T-cell (primary cell): ENCODE measurements around the gene SYT6. TPM values are rescaled to one million over a fixed set of nuclear protein-coding genes. Genes with fewer than 3 reads are reported as not detected.
A peak's percentile ranks its signal among the peaks of the same experiment; 100 is the strongest.

Experiments
- ATAC-seq, 4 experiments: fragments of 200-7000 bp in 3 of 4; fragments of 150-1000 bp in 1 of 4; cut with Tn5 transposase; replicated peaks in 1 of 4; 1 replicate in 3 of 4; 2 replicates in 1 of 4; pipeline ENCODE4 v1.10.0; 2021; ENCODE audit warnings: moderate library complexity in 3 of 4, mild to moderate bottlenecking in 2 of 4, moderate number of reproducible peaks in 1 of 4
- CTCF ChIA-PET, 2 donors: fragments of 300-600 bp; sonication (Branson Sonifier 250); formaldehyde crosslinking; loops; one replicate each; lab custom pipeline; 2022; ENCODE audit warnings: antibody characterized with exemption in 2 of 2; lab: Charles Lee
- POLR2A ChIA-PET, 2 donors: fragments of 300-600 bp; sonication (Branson Sonifier 250); formaldehyde crosslinking; loops; one replicate each; lab custom pipeline; 2022; ENCODE audit warnings: antibody characterized with exemption in 2 of 2; lab: Charles Lee
- DNase-seq, 35 experiments: peaks; one replicate each; pipeline versions ENCODE4 v3.0.0 to v3.0.0-alpha.2; 2013 to 2023
- H3K27ac ChIP-seq: one replicate; pipeline ENCODE4 v1.5.1; 2013; ENCODE audit warnings: low read length
- H3K27me3 ChIP-seq, 2 experiments: replicated peaks in 1 of 2; 1 replicate in 1 of 2; 2 replicates in 1 of 2; pipeline versions ENCODE4 v1.6.1 to v1.7.0; 2013; ENCODE audit warnings: low read length in 1 of 2, mixed read lengths in 1 of 2; ENCODE audit not compliant: control insufficient read depth in 2 of 2, insufficient read depth in 2 of 2; ENCODE audit errors: extremely low read depth in 1 of 2
- H3K36me3 ChIP-seq, 2 donors: 1 replicate in 1 of 2; 2 replicates in 1 of 2; pipeline versions ENCODE4 v1.6.1 to v1.7.0; 2013; ENCODE audit warnings: low read length in 1 of 2; ENCODE audit not compliant: control insufficient read depth in 2 of 2, insufficient read depth in 1 of 2; ENCODE audit errors: extremely low read depth in 1 of 2
- H3K4me1 ChIP-seq, 2 experiments: 1 replicate in 1 of 2; 2 replicates in 1 of 2; pipeline versions ENCODE4 v1.6.1 to v1.7.0; 2013; ENCODE audit warnings: low read length in 2 of 2, mixed read lengths in 1 of 2; ENCODE audit not compliant: insufficient read depth in 2 of 2, control insufficient read depth in 1 of 2; ENCODE audit errors: extremely low read depth in 1 of 2
- H3K4me3 ChIP-seq, 2 donors: 1 replicate in 1 of 2; 2 replicates in 1 of 2; pipeline versions ENCODE4 v1.5.1 to v1.7.0; 2013; ENCODE audit warnings: mild to moderate bottlenecking in 2 of 2, low read length in 1 of 2, moderate library complexity in 1 of 2; ENCODE audit not compliant: control insufficient read depth in 1 of 2; ENCODE audit errors: extremely low read depth in 1 of 2
- H3K9me3 ChIP-seq: 2 replicates; pipeline ENCODE4 v1.7.0; 2013
- H3K27ac Mint-ChIP-seq, 2 donors: one replicate each; pipeline ENCODE4 v1.8.0; 2020 to 2021; ENCODE audit warnings: mild to moderate bottlenecking in 2 of 2, mixed read lengths in 2 of 2
- H3K27me3 Mint-ChIP-seq, 2 donors: one replicate each; pipeline ENCODE4 v1.8.0; 2021 to 2022; ENCODE audit warnings: mixed read lengths in 2 of 2
- H3K36me3 Mint-ChIP-seq: one replicate; pipeline ENCODE4 v1.8.0; 2021; ENCODE audit warnings: mixed read lengths
- H3K4me1 Mint-ChIP-seq, 3 donors: one replicate each; pipeline ENCODE4 v1.8.0; 2020 to 2022; ENCODE audit warnings: mixed read lengths in 3 of 3, mild to moderate bottlenecking in 1 of 3
- H3K4me3 Mint-ChIP-seq, 3 donors: one replicate each; pipeline ENCODE4 v1.8.0; 2020 to 2022; ENCODE audit warnings: mild to moderate bottlenecking in 3 of 3, mixed read lengths in 3 of 3, moderate library complexity in 3 of 3
- H3K9me3 Mint-ChIP-seq, 3 donors: one replicate each; pipeline ENCODE4 v1.8.0; 2020 to 2022; ENCODE audit warnings: mixed read lengths in 3 of 3
- WGBS: methylation state at CpG from one replicate; pipeline ENCODE4 v1.1.5; 2013; ENCODE audit warnings: missing lambda C conversion rate; ENCODE audit not compliant: insufficient coverage; 5-methylcytosine and 5-hydroxymethylcytosine counted together
- total RNA-seq, 35 experiments: library from RNA in 6 of 35; stranded (reverse) in 6 of 35; fragments of 120-200 nt in 1 of 35; gene quantifications; one replicate each; pipeline versions ENCODE4 v1.2.1 to v1.2.4 and lab custom pipeline; 2013 to 2026

The SYT6 gene
- total RNA-seq, 5 donors from 2014 or later (not counting 1 experiment from before 2014, with no cell fraction given): 0.12 to 0.20 (median 0.18) TPM; not detected in 2

- ChIA-PET CTCF (no interaction called here), POLR2A (interaction anchor here in 1 of 2 donors (0.6 kb wide), 1 partner anchor 449 kb away, joined by 3 read pairs; no protein-coding TSS in a partner anchor)
- no CpG with 5 or more reads among the region's 5 CpGs for WGBS
- Histone ChIP-seq H3K27me3 (peaks cover 11 to 59% of the 10 kb centered on the region in 2 experiments), H3K36me3 (no peaks in the 10 kb centered on the region), H3K4me3 (no peak overlapping the region), H3K27ac (no peak overlapping the region), H3K9me3 (no peaks in the 10 kb centered on the region), H3K4me1 (peaks cover 0 to 31% of the 10 kb centered on the region in 2 experiments)
- Mint-ChIP-seq H3K4me1 (peaks cover 12 to 18% (median 17%) of the 10 kb centered on the region in 3 donors), H3K36me3 (no peaks in the 10 kb centered on the region), H3K9me3 (no peaks in the 10 kb centered on the region), H3K27me3 (peaks cover 65 to 69% of the 10 kb centered on the region in 2 donors), H3K27ac (no peak overlapping the region), H3K4me3 (no peak overlapping the region)
- ATAC-seq: no peak
- no peak for DNase-seq
These were observed 3.0 kb upstream of the SYT6 start for GRCh38 chr1:114156538-114157274.

- no peak overlapping the region for H3K4me3 Mint-ChIP-seq
- WGBS: 80% methylated on average over 8 of the region's 8 CpGs
- Histone ChIP-seq H3K36me3 (no peaks in the 10 kb centered on the region), H3K9me3 (no peaks in the 10 kb centered on the region), H3K4me1 (peaks cover 0 to 31% of the 10 kb centered on the region in 2 experiments), H3K4me3 (no peak overlapping the region), H3K27me3 (peaks cover 11 to 63% of the 10 kb centered on the region in 2 experiments), H3K27ac (no peak overlapping the region)
- no peak overlapping the region for H3K27ac Mint-ChIP-seq
- peaks cover 12 to 20% (median 17%) of the 10 kb centered on the region in 3 donors for H3K4me1 Mint-ChIP-seq
- peaks cover 66 to 69% of the 10 kb centered on the region in 2 donors for H3K27me3 Mint-ChIP-seq
- ATAC-seq: no peak
- DNase-seq: no peak
- H3K9me3 Mint-ChIP-seq: no peaks in the 10 kb centered on the region
- POLR2A ChIA-PET: no interaction called here
- no peaks in the 10 kb centered on the region for H3K36me3 Mint-ChIP-seq
- CTCF ChIA-PET: no interaction called here
These were observed 2.0 kb upstream of the SYT6 start for GRCh38 chr1:114155706-114156105.

- no peaks in the 10 kb centered on the region for H3K36me3 ChIP-seq
- Mint-ChIP-seq H3K4me3 (peak overlapping the region in 1 of 3 donors; percentile 76), H3K4me1 (peaks cover 12 to 20% (median 17%) of the 10 kb centered on the region in 3 donors), H3K9me3 (no peaks in the 10 kb centered on the region), H3K27ac (no peak overlapping the region), H3K36me3 (no peaks in the 10 kb centered on the region), H3K27me3 (peaks cover 62 to 69% of the 10 kb centered on the region in 2 donors)
- H3K27me3 ChIP-seq: peaks cover 15 to 63% of the 10 kb centered on the region in 2 experiments
- ATAC-seq: no peak
- WGBS: 24% methylated on average over 14 of the region's 19 CpGs
- H3K27ac ChIP-seq: no peak overlapping the region
- ChIA-PET CTCF (interaction anchor here in 1 of 2 donors (0.7 kb wide), 1 partner anchor 337 kb away, joined by 3 read pairs; no protein-coding TSS in a partner anchor), POLR2A (no interaction called here)
- no peaks in the 10 kb centered on the region for H3K9me3 ChIP-seq
- DNase-seq: peak in 8 of 35 experiments; percentile 3 to 24 (median 11)
- no peak overlapping the region for H3K4me3 ChIP-seq
- peaks cover 0 to 31% of the 10 kb centered on the region in 2 experiments for H3K4me1 ChIP-seq
These were observed 1.3 kb upstream of the SYT6 start for GRCh38 chr1:114154963-114155322.

GRCh38 chr1:114154146-114154962 lies 685 bp upstream of the SYT6 start:
- Histone ChIP-seq H3K9me3 (no peaks in the 10 kb centered on the region), H3K36me3 (no peaks in the 10 kb centered on the region), H3K27me3 (peaks cover 15 to 66% of the 10 kb centered on the region in 2 experiments), H3K27ac (no peak overlapping the region), H3K4me1 (peaks cover 0 to 31% of the 10 kb centered on the region in 2 experiments), H3K4me3 (peak overlapping the region; percentile 2 to 4)
- Mint-ChIP-seq H3K4me3 (peak overlapping the region; percentile 45 to 76 (median 51)), H3K27ac (no peak overlapping the region), H3K4me1 (peaks cover 12 to 20% (median 17%) of the 10 kb centered on the region in 3 donors), H3K27me3 (peaks cover 62 to 73% of the 10 kb centered on the region in 2 donors), H3K36me3 (no peaks in the 10 kb centered on the region), H3K9me3 (no peaks in the 10 kb centered on the region)
- no peak for ATAC-seq
- WGBS: 6% methylated on average over 29 of the region's 41 CpGs
- ChIA-PET POLR2A (no interaction called here), CTCF (interaction anchor here in 1 of 2 donors (0.7 kb wide), 1 partner anchor 337 kb away, joined by 3 read pairs; no protein-coding TSS in a partner anchor)
- peak in 4 of 35 experiments; percentile 1 to 14 (median 5) for DNase-seq

- Histone ChIP-seq H3K4me3 (peak overlapping the region; percentile 16 to 52), H3K4me1 (peaks cover 0 to 31% of the 10 kb centered on the region in 2 experiments), H3K27me3 (peaks cover 15 to 71% of the 10 kb centered on the region in 2 experiments), H3K36me3 (no peaks in the 10 kb centered on the region), H3K9me3 (no peaks in the 10 kb centered on the region), H3K27ac (no peak overlapping the region)
- H3K4me3 Mint-ChIP-seq: peak overlapping the region; percentile 49 to 76 (median 53)
- no peak overlapping the region for H3K27ac Mint-ChIP-seq
- DNase-seq (peak in 2 of 35 experiments; percentile 2 to 21), ATAC-seq (peak in 3 of 4 experiments; percentile 26 to 37 (median 33))
- 4% methylated on average over 68 of the region's 89 CpGs for WGBS
- peaks cover 64 to 83% of the 10 kb centered on the region in 2 donors for H3K27me3 Mint-ChIP-seq
- H3K36me3 Mint-ChIP-seq: no peaks in the 10 kb centered on the region
- no peaks in the 10 kb centered on the region for H3K9me3 Mint-ChIP-seq
- ChIA-PET POLR2A (no interaction called here), CTCF (no interaction called here)
- peaks cover 12 to 20% (median 17%) of the 10 kb centered on the region in 3 donors for H3K4me1 Mint-ChIP-seq
These were observed 985 bp downstream of the SYT6 start for GRCh38 chr1:114152508-114153260.
